KMS-11 (cell line): Measurements from ENCODE around the gene CALN1.

Experiments used
- H2AFZ ChIP-seq: fragments of 200-600 bp; sonication (generic); 2 replicates; pipeline ENCODE4 v1.6.1; 2016; ENCODE audit warnings: antibody characterized with exemption, mixed run types, low read depth
- H3K27ac ChIP-seq: fragments of 200-600 bp; sonication (generic); 2 replicates; pipeline ENCODE4 v1.6.1; 2016; ENCODE audit warnings: mild to moderate bottlenecking, mixed run types
- H3K27me3 ChIP-seq: fragments of 200-600 bp; sonication (generic); 2 replicates; pipeline ENCODE4 v1.6.1; 2017; ENCODE audit warnings: mild to moderate bottlenecking, low read depth, mixed run types, moderate library complexity; ENCODE audit not compliant: insufficient read depth
- H3K36me3 ChIP-seq: fragments of 200-600 bp; sonication (generic); 2 replicates; pipeline ENCODE4 v1.6.1; 2017; ENCODE audit warnings: mild to moderate bottlenecking, mixed run types; ENCODE audit not compliant: insufficient read depth
- H3K4me1 ChIP-seq: fragments of 200-600 bp; sonication (generic); 2 replicates; pipeline ENCODE4 v1.6.1; 2016; ENCODE audit warnings: mild to moderate bottlenecking, low read depth, mixed run types; ENCODE audit not compliant: poor library complexity, severe bottlenecking
- H3K4me2 ChIP-seq: fragments of 200-600 bp; sonication (generic); 2 replicates; pipeline ENCODE4 v1.7.0; 2016; ENCODE audit warnings: mild to moderate bottlenecking, mixed run types
- H3K4me3 ChIP-seq: fragments of 200-600 bp; sonication (generic); IDR thresholded peaks from 2 replicates; pipeline ENCODE4 v1.6.1; 2017; ENCODE audit warnings: low read depth, low read length, mixed read lengths; ENCODE audit not compliant: insufficient read depth
- H3K79me2 ChIP-seq: fragments of 200-600 bp; sonication (generic); 2 replicates; pipeline ENCODE4 v1.6.1; 2016; ENCODE audit warnings: low read depth, mixed run types; ENCODE audit not compliant: insufficient read depth
- H3K9ac ChIP-seq: fragments of 200-600 bp; sonication (generic); 2 replicates; pipeline ENCODE4 v1.6.1; 2016; ENCODE audit warnings: mild to moderate bottlenecking, mixed run types
- H4K20me1 ChIP-seq: fragments of 200-600 bp; sonication (generic); 2 replicates; pipeline ENCODE4 v1.6.1; 2016; ENCODE audit warnings: mild to moderate bottlenecking, mixed run types; ENCODE audit not compliant: insufficient read depth
- CTCF ChIP-seq: fragments of 200-600 bp; sonication (generic); conservative IDR thresholded peaks from 2 replicates; pipeline ENCODE4 v1.6.1; 2017; ENCODE audit warnings: low read depth, mild to moderate bottlenecking, antibody characterized with exemption, low read length, moderate library complexity, mixed read lengths

The CALN1 gene

DNA sequence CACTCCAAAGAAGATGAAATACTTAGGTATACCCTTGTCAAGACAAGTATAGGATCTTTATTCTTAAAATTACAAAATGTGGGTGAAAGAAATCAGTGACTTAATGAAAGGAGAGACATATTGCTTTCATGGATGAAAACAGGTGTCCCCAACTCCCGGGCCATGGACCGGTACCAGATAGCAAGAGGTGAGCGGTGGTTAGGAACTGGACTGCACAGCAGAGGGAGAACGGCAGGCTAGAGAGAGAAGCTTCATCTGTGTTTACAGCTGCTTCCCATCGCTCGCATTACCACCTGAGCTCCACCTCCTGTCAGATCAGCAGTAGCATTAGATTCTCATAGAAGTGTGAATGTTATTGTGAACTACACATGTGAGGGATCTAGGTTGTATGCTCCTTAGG is 408.9 kb downstream of the CALN1 start:
- H3K4me3 ChIP-seq: no peak overlapping the region
- H3K4me2 ChIP-seq: no peak overlapping the region
- no peak overlapping the region for H2AFZ ChIP-seq
- no peaks in the 10 kb centered on the region for H4K20me1 ChIP-seq
- TF ChIP-seq CTCF: no peak
- H3K4me1 ChIP-seq: no peaks in the 10 kb centered on the region
- no peaks in the 10 kb centered on the region for H3K36me3 ChIP-seq
- no peaks in the 10 kb centered on the region for H3K79me2 ChIP-seq
- no peaks in the 10 kb centered on the region for H3K27me3 ChIP-seq
- H3K27ac ChIP-seq: no peak overlapping the region
- H3K9ac ChIP-seq: no peak overlapping the region

DNA sequence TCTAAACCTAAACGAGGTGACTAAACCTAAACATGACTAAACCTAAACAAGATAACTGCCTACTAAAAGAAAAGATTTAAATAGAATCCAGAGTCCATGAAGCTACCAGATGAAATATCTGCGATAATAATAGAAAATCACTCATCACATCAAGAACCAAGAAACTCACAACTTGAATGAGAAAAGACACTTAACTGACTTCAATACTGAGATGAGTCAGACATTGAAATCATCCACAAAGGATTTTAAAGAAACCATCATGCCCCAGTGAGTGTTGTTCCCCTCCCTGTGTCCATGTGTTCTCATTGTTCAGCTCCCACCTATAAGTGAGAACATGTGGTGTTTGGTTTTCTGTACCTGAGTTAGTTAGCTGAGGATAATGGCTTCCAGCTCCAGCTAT is 416.0 kb downstream of the CALN1 start:
- Histone ChIP-seq H3K9ac (no peak overlapping the region), H3K4me3 (no peak overlapping the region), H3K4me2 (no peak overlapping the region), H3K79me2 (no peaks in the 10 kb centered on the region), H3K4me1 (no peaks in the 10 kb centered on the region), H3K27me3 (no peaks in the 10 kb centered on the region), H4K20me1 (no peaks in the 10 kb centered on the region), H3K36me3 (no peaks in the 10 kb centered on the region), H2AFZ (no peak overlapping the region), H3K27ac (no peak overlapping the region)
- no peak for TF ChIP-seq CTCF

GRCh38 chr7:71995111-71995510 is 417.0 kb downstream of the CALN1 start:
- TF ChIP-seq CTCF: no peak

GRCh38 chr7:71991586-71991985 is 420.6 kb downstream of the CALN1 start:
- Histone ChIP-seq H3K27me3 (no peaks in the 10 kb centered on the region), H3K4me3 (no peak overlapping the region), H2AFZ (no peak overlapping the region), H3K27ac (no peak overlapping the region), H3K4me2 (no peak overlapping the region), H3K4me1 (no peaks in the 10 kb centered on the region), H3K9ac (no peak overlapping the region), H3K79me2 (no peaks in the 10 kb centered on the region), H4K20me1 (no peaks in the 10 kb centered on the region), H3K36me3 (no peaks in the 10 kb centered on the region)
- no peak for TF ChIP-seq CTCF

More at GRCh38 chr7:71995111-71995510, 417.0 kb downstream of the CALN1 start:
- no peaks in the 10 kb centered on the region for H4K20me1 ChIP-seq
- no peaks in the 10 kb centered on the region for H3K4me1 ChIP-seq
- no peaks in the 10 kb centered on the region for H3K36me3 ChIP-seq
- no peak overlapping the region for H3K9ac ChIP-seq
- H2AFZ ChIP-seq: no peak overlapping the region
- no peak overlapping the region for H3K27ac ChIP-seq
- H3K79me2 ChIP-seq: no peaks in the 10 kb centered on the region
- H3K4me2 ChIP-seq: no peak overlapping the region
- no peak overlapping the region for H3K4me3 ChIP-seq
- H3K27me3 ChIP-seq: no peaks in the 10 kb centered on the region

- no peak overlapping the region for H3K9ac ChIP-seq
- no peak overlapping the region for H3K4me3 ChIP-seq
- TF ChIP-seq CTCF: no peak
- H3K36me3 ChIP-seq: no peaks in the 10 kb centered on the region
- no peak overlapping the region for H3K4me2 ChIP-seq
- no peaks in the 10 kb centered on the region for H3K79me2 ChIP-seq
- no peak overlapping the region for H3K27ac ChIP-seq
- H4K20me1 ChIP-seq: no peaks in the 10 kb centered on the region
- H3K4me1 ChIP-seq: no peaks in the 10 kb centered on the region
- H3K27me3 ChIP-seq: no peaks in the 10 kb centered on the region
- H2AFZ ChIP-seq: no peak overlapping the region
Measured at GRCh38 chr7:71990138-71990462, 422.0 kb downstream of the CALN1 start.
